Kidney capillary endothelial cell (primary cell): ENCODE results near the gene RAB39A.

ENCODE experiments used
- DNase-seq: peaks from one replicate; pipeline ENCODE4 v3.0.0-alpha.2; 2018; ENCODE audit warnings: low spot score

RAB39A gene

DNA sequence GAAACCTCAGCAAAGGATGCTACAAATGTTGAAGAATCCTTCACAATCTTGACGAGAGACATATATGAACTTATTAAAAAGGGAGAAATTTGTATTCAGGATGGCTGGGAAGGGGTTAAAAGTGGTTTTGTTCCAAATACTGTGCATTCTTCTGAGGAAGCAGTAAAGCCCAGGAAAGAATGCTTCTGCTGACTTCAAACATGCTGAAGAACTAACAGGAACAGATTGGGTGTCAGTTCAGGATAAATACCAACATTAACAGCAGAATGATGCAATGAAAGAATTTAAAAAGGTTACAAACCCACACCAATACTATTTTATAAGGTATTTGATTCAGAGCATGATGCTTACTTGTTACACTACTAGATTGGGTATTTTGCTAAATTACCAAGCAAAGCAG, 33.9 kb downstream of the RAB39A start:
- no peak for DNase-seq

DNA sequence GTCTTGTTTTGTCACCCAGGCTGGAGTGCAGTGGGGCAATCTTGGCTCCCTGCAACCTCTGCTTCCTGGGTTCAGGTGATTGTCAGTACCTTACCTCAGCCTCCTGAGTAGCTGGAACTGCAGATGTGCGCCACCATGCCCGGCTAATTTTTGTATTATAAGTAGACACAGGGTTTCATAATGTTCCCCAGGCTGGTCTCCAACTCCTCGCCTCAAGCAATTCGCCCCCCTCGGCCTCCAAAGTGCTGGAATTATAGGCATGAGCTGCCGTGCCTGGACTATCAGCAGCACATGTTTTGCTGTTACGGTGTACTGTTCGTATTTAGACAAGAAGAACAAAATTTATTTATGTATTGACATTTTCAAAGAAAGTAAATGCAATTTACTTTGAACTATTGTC, 34.8 kb downstream of the RAB39A start:
- no peak for DNase-seq

DNA sequence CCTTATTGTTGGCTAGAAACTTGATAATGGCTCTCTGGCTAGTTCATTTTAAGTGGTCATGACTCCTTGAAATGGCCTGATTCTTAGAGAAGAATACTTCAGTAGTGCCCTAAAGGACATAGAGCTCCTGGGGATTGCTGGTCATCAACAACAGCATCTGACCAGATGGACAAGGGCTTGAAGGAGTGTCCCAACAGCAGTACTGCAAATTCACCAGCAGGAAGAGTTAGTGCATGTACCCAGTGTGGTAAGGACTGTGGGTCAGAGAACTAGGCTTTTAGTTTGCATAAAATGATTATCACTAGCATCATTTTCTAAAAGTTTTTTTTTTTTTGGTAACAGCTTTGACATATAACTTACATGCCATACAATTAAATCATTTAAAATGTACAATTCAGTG, 41.0 kb downstream of the RAB39A start:
- DNase-seq, result no peak

DNA sequence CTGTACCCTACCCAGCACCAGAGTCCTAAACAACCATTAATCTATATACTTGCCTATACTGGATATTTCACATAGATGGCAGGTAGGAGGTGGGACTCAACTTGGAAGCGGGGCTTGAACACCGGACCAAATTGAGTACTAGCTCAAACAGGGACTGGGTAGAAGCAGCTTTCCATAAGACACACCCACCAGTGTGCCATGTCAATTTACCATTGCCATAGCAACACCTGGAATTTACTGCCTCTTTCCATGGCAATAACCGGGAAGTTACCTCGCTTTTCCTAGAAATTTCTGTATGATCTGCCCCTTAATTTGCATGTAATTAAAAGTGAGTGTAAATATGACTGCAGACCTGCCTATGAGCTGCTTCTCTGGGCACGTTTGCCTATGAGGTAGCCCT, 41.8 kb downstream of the RAB39A start:
- no peak for DNase-seq

DNA sequence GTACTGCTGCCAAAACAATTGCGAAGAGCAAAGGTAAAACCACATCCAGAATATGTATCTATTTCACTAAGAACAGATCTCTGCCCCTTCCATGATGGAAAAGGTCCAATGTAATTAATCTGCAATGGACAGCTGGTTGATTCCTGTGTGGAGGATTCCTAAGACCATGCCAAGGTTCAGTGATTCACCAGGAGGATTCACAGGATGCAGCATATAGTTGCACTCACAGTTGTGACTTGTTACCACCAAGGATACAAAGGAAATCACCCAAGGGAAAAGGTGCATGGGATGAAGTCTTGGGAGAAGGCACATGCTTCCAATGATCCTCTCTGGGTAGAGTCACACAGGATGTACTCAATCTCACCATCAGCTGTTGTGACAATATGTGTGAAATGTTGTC, 45.4 kb downstream of the RAB39A start:
- no peak for DNase-seq

DNA sequence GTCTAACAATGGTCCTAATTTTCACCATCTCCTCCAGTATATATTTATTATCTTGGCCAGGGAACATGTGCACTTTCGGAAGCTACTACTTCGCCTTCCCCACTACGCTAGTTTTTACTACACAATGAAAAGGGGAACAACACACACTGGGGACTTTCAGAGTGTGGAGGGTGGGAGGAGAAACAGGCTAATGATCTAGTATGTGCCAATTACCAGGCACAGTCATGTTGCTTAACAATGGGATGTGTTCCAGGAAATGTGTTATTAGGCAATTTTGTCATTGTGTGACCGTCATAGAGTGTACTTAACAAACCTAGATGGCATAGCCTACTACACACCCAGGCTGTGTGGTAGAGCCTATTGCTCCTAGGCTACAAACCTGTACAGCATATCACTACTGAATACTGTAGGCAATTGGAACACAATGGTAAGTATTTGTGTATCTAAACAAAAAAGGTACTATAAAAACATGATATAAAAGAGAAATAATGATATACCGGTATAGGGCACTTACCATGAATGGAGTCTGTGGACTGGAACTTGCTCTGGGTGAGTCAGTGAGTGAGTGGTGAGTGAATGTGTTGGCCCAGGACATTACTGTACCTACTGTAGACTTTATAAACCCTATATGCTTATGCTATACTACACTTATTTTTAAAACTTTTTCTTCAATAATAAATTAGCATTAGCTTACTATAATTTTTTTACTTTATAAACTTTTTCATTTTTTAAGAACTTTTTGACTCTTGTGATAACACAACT, 60.3 kb downstream of the RAB39A start:
- no peak for DNase-seq

DNA sequence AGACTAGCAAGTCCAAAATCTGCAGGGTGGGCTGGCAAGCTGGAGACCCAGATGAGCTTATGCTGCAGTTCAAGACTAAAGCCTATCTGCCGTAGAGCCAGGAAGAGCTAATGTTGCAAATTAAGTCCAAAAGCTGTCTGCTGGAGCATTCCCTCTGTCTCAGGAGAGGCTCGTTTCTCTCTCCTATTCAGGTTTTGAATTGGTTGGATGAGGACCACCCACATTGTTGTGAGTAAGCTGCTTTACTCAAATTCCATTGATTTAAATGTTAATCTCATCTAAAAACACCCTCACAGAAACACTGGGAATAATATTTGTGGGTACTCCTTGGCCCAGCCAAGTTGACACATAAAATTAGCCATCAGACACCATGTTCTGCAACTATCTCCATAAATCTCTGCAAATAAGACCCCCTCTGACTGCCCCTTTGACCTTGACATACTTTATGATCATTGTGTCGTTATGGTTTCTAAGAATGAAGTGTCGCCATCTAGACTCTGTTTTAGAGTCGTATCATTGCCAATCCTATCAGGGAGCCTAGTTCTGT, 63.7 kb downstream of the RAB39A start:
- no peak for DNase-seq

DNA sequence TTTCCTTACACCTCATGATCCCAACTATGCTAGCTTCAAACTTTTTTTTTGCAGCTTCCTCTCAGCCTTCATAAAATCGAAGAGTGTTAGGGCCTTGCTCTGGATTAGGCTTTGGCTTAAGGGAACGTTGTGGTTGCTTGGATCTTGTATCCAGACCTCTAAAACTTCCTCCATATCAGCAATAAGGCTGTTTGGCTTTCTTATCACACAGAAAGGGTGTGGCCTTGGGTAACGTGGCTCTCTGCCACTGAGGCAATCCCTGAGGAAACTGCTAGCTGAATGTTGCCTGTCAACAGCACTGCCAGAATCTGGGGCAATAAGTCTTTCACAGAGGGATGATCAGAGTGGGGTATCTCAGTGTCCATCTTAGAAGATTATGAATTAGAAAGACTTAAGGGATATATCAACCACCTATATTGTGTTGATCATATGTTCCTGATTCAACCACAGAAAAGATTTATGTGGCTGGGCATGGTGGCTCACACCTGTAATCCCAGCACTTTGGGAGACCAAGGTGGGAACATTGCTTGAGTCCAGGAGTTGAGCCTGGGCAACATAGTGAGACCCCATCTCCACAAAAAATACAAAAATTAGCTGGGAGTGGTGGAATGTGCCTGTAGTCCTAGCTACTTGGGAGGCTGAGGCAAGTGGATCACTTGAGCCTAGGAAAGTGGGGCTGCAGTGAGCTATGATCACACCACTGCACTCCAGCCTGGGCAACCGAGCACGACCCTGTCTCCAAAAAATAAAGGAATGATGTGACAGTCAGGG, 67.9 kb downstream of the RAB39A start:
- no peak for DNase-seq

DNA sequence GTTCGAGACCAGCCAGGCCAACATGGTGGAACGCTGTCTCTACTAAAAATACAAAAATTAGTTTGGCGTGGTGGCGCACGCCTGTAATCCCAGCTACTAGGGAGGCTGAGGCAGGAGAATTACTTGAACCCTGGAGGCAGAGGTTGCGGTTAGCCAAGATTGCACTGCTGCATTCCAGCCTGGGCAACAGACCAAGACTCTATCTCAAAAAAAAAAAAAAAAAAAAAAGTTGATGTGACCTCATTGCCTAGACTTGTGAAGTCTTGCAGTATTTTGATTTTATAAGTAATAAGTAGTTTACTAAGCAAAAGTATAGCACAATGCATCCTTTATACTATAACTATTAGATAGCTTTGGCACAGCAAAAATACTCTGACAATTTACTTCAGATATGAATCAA, 70.5 kb downstream of the RAB39A start:
- DNase-seq, result no peak

DNA sequence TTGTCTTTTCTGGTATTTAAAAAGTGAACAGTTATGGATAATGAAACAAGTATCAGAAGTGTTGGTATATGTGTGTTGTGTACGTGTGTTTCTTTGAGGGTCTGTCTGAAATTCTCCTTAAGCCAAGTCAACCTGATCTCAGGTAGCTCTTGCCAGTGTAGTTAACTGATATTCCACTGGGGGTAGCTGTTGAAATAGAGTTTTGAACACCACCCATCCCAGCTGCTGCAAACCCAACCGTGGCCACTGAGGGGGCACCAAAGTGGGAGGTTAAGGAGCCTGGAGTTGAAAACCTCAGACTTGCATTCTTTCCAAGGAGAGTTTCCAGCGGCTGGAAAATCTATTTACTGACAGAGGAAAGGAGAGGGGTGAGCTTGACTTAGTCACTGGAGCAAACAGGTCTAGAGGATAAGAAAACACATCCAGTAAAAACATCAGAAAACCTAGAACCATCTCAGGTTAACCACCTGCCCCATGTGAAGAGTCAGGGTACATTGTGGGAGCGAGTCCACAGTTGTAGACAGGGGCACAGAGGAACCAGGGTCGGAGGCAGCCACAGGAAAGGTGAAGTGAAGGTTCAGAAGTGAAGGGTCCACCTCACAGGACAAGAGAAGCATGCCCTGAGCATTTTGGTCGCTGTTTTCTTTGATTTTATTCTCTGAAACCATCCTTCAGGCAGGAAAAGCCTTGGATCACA, 71.7 kb downstream of the RAB39A start:
- peak; percentile 3 for DNase-seq

DNA sequence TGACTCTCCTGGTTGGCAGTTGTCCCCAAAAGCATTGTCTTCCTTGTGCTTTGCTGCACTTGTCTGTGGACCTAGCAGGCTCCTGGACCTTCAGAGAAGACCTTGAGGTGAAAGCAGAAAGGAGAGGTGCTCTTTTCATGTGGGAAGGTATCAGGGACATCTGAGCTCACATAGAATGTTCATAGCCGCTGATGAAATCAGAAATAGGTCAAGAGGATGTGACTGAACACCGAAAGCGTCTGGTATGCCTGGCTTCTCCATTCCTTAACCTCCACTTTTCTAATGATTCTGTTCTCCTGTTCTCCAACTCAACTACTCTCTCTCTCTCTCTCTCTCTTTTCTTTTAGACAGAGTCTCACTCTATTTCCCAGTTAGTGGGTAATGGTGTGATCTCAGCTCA, 74.2 kb downstream of the RAB39A start:
- DNase-seq, result no peak

DNA sequence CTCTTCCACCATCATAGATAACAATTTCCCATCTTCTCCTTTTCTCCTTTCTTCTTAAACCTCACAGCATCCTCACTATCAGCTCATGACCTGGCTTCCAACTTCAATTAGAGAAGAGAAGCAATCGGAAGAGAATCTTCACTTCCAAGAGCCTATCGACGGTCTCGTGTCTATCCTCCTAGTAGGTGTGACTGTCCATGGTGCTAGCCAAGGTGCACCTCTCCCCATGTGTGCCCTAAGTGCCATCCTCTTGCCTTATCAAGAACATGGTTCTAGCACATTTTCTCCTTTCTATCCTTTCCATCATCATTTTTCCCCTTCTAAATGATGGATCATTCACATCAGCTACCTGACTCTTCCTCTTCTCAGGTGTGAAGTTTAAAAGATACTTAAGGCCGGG, 75.4 kb downstream of the RAB39A start:
- DNase-seq, result no peak

DNA sequence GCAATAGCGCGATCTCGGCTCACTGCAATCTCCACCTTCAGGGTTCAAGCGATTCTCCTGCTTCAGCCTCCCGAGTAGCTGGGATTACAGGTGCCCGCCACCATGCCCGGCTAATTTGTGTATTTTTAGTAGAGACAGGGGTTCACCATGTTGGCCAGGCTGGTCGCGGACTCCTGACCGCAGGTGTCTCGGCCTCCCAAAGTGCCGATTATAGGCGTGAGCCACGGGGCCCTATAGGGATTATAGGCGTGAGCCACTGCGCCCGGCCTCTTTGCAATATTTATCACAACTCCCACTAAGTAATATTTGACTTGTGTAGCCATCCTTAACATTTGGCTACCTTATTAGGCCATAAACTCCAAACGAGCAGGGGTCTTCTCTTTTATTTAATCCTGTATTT, 79.6 kb downstream of the RAB39A start:
- DNase-seq, result no peak

DNA sequence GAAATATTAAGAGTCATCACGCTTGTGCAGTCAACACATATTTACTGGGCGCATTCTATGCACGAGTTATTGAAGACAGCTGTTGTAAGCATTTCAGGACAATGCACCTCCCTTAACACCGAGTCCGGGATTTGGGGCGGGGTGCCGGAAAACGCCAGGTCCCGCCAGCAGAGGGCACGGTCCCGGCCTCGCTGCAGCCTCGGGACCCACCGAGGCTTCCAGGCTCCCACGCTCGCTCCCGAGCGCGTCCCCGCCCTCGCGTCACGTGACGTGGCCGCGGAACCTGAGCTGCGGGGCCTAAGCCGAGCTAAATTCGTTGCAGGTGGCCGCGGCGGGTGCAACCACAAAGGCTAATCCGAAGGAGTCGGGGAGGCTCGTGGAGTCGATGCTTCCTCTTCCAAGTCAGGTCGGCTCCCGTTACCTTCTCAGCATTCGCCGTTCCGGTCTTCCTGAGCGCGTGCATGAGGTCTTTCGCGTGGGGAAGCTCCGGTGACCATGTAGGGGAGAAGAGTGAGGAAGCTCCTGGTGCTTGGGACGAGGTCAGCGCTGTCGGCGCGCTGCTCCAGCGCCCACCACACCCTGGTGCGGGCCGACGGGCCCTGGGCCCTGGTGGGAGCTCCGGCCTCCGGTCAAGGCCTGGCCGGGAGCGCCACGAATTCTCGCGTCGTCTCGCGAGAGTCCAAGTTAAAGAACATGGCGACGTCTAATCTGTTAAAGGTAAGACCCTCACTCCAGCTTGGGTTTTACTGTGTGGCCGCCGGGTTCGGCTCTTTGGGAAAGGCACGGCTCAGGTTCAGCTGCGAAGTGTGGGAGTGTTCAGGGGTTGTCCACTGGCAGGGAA, 80.6 kb downstream of the RAB39A start, which contains the start of gene CUL5:
Gene CUL5 (plus strand): TSS at position 243 of the 841 bp plus-strand sequence. CDS start 451 bp downstream, at position 694.
- peak; percentile 88 for DNase-seq

DNA sequence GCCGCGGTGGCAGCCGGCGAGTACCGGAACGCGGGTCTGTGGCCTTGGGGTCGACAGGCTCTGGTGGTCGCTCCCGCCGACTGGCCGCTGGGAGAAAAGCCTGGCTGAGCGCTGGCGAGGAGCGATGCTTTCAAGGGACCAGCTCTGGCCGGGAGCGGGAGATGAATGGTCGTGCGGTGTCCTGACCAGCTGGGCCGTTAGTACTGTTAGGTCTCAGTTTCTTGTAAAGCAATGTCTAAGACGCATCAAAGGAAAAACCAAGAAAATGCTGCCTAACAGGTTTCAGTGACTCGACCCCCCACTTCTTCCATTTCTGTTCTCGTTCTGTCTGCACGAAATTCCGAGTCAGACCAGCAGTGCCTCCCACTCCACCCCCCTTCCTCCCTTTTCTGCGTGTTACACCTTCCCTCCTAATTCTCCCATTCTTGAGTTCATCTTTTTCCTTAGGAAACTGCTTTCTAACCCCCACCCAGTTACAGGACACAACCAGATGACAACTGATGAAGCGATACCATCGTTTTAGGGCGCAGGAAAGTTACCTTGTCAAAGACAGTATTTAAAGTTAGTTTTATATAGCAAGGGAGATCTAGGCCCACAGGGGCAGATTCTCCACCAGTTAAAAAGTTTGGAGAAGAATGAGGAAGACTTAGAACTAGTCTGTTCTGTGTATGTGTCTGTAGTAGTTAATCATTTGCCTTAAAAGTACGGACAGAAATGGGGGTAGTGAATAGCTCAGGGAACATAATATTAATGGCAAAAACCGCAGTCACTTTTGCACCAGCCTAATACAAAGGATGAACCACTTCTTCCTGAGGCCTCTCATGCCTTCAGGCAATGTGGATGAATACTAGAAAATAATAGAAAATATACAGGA, 81.5 kb downstream of the RAB39A start:
- peak; percentile 18 for DNase-seq

DNA sequence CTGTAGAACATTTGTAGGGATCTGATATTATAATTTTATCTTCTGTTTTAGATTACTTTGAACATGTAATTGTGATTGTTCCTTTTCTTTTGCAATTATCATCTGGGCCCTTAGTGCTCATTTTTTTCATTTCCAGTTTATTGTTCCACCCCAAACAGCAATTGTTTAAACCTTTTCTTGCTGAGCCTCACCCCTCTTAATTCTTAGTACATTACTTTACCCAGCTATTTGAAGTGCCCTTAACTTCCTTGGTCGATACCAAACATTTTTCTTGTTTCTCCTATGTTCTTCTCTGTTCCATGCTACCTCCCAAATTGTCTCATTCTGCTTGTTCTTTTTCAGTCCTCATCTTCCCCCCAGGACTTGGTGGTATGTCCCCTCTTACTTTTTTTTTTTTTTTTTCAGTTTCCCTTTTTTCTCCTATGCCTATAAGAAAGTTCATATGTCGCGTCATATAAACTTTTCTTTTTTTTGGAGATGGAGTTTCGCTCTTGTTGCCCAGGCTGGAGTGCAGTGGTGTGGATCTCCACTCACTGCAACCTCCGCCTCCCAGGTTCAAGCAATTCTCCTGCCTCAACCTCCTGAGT, 84.0 kb downstream of the RAB39A start:
- no peak for DNase-seq
